Amniotic epithelial cell (primary cell): ENCODE measurements around the gene PEX5L.
"Not testable (repeated sequence)": the region's sequence is repeated elsewhere in the genome, so short reads cannot be mapped to it uniquely, and the experiment has no call there.

Experiments
- DNase-seq: peaks from one replicate; pipeline ENCODE4 v3.0.0-alpha.2; 2010; ENCODE audit warnings: low read depth

Gene PEX5L, protein sequence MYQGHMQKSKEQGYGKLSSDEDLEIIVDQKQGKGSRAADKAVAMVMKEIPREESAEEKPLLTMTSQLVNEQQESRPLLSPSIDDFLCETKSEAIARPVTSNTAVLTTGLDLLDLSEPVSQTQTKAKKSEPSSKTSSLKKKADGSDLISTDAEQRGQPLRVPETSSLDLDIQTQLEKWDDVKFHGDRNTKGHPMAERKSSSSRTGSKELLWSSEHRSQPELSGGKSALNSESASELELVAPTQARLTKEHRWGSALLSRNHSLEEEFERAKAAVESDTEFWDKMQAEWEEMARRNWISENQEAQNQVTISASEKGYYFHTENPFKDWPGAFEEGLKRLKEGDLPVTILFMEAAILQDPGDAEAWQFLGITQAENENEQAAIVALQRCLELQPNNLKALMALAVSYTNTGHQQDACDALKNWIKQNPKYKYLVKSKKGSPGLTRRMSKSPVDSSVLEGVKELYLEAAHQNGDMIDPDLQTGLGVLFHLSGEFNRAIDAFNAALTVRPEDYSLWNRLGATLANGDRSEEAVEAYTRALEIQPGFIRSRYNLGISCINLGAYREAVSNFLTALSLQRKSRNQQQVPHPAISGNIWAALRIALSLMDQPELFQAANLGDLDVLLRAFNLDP

DNA sequence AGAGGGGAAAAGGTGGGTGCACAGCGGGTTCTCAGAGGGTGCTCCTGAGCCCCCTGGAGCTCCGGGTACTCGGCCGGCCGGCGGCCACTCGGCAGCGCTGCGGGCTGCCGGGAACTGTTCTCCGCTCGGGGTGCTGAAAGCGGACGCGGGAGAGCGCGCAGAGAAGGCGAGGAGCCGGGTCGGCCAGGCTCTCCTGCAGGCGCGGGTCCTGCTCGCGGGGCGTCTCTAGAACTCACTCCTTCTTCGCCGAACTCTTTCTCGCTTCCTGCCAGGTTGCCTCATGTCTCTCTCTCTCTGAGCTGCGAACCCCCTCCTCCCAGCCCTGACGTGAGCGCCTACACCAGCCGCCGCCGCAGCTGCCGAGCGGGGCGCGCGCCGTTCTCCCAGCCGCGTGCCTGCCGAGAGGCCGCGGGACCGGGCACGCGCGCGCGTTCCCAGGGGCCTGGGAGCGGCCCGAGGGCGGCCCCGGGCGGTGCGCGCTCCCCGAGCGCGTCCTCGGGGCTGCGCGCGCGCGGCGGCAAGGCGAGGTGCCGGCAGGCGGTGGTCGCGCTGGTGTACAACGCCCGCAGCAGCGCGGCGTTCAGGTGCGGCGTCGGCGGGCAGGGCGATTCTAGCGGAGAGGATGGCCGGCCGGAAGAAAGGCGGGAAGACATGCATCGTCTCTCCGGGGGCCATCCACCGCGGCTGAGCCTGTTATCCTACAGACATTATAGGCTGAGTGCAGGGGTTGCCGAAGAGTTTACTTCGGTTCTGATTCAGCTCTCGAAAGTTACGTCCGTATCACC lies at the start of gene PEX5L:
PEX5L (minus strand) TSS at position 267 of the 785 bp plus-strand sequence. CDS start 338 bp downstream, outside the sequence.
- peak; percentile 35 for DNase-seq

DNA sequence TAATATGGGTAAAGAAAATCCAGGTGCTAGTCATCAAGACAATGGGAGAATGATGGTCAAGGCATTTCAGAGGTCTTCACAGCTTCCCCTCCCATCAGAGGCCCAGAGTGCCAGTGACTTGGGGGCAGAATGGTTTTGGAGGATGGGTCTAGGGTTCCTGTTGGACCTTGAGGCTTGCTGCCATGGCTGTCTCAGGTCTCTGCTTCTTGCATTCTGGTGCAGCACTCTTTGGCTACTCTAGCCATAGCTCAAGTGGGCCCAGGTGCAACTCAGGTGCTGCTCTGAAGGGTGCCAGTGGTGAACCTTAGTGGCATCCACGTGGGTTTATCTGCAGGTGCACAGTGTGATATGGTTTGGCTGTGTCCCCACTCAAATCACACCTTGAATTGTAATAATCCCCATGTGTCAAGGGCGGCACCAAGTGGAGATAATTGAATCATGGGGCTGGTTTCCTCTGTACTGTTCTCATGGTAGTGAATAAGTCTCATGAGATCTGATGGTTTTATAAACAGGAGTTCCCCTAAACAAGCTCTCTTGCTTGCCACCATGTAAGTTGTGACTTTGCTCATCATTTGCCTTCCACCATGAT lies 48.5 kb upstream of the PEX5L start:
- DNase-seq = no peak

DNA sequence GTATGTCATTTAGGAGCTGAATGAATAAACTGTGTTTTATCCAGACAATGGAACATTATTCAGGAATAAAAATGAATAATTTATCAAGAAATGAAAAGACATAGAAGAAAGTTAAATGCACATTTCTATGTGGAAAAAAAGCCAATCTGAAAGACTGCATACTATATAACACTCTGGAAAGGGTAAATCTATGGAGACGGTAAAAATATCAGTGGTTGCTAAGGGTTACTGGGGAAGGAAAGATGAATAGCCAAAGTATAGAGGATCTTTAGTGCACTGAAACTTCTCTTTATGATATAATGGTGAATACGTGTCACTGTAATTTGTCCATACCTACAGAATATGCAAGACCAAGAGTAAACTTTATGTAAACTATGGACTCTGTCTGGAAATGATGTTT lies 46.0 kb upstream of the PEX5L start:
- no peak for DNase-seq

DNA sequence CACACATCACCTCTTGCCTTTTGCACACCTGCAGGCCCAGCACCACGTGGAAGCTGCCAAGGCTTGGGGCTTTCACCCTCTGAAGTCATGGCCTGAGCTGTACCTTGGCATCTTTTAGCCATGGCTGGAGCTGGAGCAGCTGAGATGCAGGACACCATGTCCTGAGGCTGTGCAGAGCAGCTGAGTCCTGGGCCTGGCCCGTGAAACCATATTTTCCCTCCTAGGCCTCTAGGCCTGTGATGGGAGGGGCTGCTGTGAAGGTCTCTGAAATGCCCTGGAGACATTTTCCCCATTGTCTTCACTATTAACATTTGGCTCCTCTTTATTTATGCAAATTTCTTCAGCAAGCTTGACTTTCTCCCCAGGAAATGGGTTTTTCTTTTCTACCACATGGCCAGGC lies 41.9 kb upstream of the PEX5L start:
- no peak for DNase-seq

- no peak for DNase-seq
These were observed 36.8 kb upstream of the PEX5L start for GRCh38 chr3:180073561-180073960.

DNA sequence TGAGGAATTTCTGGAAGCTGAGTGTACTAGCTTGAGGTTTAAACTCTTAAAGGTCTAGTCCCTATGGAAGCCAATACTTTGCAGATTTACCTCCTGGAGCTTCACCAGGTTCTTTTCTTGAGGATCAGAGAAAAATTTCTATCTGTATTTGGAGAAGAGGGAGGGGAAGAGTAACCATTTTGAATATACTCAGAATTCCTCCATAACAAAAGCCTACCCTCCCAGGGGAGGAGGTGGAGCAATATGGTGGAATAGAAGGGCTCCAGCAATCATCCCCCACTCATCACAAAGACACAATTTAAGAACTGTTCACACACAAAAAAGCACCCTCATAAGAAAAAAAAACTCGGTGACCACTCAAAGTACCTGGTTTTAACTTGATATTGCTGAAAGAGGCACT lies 36.0 kb upstream of the PEX5L start:
- no peak for DNase-seq

- DNase-seq = no peak
These were observed 34.2 kb upstream of the PEX5L start for GRCh38 chr3:180070925-180071324.

- DNase-seq = no peak
These were observed 31.3 kb upstream of the PEX5L start for GRCh38 chr3:180068023-180068422.

DNA sequence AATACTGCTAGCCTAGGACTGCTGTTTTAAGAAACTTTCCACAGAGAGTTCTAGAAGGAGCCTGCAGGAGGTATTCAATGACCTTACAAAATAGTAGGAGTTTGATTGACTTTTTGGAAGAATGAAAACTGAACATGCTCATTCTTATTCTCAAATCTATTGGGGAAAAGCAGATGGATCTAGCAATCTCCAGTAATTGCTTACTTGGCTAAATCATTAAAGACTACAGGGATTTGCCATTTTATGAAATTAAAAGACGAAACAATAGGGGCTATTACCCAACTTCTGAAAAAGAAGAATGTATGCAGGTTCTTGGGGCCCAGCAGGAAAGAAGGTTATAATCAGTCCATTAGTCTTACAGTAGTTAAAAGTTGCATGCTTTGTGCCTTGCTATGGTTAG lies 29.9 kb upstream of the PEX5L start:
- DNase-seq = no peak

DNA sequence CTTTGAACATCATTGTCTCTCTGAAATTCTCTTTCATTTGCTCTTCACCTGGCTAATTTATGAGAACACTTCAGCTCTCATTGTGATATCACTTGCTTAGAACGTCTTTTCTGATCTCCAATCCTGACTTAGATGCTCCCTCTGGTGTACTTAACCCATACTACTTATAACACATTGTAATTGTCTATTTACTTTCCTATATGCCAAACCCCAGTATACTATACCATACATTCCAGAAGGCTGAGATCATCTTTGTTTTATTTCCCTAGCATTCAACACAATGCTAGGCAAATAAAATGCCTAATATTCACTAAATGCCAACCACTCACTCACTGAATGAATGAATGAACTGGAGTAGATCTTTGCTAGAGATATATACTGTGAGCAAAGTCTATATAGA lies 27.0 kb upstream of the PEX5L start:
- no peak for DNase-seq

GRCh38 chr3:180062771-180063170 lies 26.0 kb upstream of the PEX5L start:
- DNase-seq = no peak

GRCh38 chr3:180059356-180059755 lies 22.6 kb upstream of the PEX5L start:
- DNase-seq = peak; percentile 25

- no peak for DNase-seq
These were observed 21.5 kb upstream of the PEX5L start for GRCh38 chr3:180058238-180058637.

DNA sequence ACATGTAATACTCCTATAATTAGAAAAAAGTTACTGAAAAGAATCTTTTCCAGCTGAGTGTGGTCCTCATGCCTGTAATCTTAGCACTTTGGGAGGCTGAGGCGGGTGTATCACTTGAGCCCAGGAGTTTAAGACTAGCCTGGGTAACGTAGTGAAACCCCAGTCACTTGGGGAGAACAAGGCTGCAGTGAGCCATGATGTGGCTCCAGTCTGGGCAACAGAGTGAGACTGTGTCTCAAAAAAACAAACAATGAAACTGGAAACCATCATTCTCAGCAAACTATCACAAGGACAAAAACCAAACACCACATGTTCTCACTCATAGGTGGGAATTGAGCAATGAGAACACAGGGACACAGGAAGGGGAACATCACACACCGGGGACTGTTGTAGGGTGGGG lies 18.9 kb upstream of the PEX5L start:
- not testable (repeated sequence) for DNase-seq

GRCh38 chr3:180049391-180049790 lies 12.7 kb upstream of the PEX5L start:
- DNase-seq = no peak

DNA sequence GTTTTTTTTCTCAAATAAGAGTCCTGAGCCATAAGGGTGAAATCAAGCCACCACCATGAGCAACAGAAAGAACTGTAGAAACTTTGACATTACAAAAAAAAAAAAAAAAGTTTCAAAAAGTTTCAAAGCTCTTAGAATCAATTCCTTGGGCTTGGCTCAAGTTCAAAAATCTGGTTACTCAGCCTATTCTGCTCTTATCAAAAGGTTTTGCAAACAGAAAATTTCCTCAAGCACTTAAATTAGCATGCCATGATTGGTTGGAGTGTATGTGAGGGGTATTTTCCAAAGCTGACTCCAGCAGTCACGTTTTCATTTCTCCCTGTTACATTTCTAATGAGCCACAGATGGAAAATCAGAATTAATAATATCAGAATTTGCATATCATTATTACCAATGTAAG lies 12.1 kb upstream of the PEX5L start:
- peak; percentile 35 for DNase-seq

- no peak for DNase-seq
These were observed 11.4 kb upstream of the PEX5L start for GRCh38 chr3:180048103-180048502.

DNA sequence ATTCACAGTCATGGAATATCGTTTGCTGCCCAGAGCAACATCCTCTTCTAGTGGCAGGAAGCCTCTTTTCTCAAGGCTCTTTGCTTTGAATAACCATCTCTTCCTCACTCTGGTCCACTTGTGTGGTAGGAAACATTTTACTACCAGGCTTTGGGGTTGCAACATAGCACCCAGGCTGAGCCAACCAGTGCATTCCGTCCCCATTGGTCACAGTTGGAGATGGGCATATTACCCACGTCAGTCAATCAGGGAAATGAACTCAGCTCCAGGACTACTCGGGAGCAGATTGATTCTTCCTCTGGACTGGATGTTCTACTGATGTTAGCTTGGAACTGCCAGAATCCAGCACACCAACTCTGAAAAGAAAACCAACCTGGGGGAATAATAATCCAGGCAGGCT lies 4.2 kb upstream of the PEX5L start:
- DNase-seq = peak; percentile 2

- DNase-seq = no peak
These were observed 556 bp downstream of the PEX5L start for GRCh38 chr3:180036092-180036670.

- no peak for DNase-seq
These were observed 9.7 kb downstream of the PEX5L start for GRCh38 chr3:180026997-180027396.

- DNase-seq = peak; percentile 5
These were observed 18.2 kb downstream of the PEX5L start for GRCh38 chr3:180018543-180018942.

DNA sequence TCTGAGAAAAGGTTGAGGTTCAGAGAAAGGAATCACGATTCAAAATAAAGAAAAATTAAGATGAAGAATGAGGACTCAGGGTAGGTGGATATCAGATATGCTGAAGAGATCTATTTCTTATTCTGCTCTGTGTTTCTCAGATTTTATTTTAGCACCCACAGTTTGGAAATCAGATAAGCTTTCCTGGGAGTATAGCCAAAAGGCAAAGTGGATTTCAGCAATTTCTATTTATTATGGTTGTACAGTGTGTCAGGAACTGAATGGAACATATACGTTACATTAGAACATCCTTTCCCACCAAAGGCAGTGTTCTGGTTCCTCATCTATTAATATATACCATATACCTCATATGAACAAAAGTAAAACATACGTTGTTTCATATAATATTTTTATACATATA lies 18.9 kb downstream of the PEX5L start:
- DNase-seq = peak; percentile 1
